Measurements from ENCODE around the gene PACSIN2.
"Not testable (repeated sequence)": the region's sequence is repeated elsewhere in the genome, so short reads cannot be mapped to it uniquely, and the experiment has no call there.

- TF ChIP-seq, protein P1, sequence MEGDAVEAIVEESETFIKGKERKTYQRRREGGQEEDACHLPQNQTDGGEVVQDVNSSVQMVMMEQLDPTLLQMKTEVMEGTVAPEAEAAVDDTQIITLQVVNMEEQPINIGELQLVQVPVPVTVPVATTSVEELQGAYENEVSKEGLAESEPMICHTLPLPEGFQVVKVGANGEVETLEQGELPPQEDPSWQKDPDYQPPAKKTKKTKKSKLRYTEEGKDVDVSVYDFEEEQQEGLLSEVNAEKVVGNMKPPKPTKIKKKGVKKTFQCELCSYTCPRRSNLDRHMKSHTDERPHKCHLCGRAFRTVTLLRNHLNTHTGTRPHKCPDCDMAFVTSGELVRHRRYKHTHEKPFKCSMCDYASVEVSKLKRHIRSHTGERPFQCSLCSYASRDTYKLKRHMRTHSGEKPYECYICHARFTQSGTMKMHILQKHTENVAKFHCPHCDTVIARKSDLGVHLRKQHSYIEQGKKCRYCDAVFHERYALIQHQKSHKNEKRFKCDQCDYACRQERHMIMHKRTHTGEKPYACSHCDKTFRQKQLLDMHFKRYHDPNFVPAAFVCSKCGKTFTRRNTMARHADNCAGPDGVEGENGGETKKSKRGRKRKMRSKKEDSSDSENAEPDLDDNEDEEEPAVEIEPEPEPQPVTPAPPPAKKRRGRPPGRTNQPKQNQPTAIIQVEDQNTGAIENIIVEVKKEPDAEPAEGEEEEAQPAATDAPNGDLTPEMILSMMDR (IDR thresholded peaks at IDR 0.05; ENCODE audit: borderline replicate concordance, extremely low read depth, low read length, poor library complexity, severe bottlenecking) = not testable (repeated sequence)
- not testable (repeated sequence) for TF ChIP-seq EZH2 (IDR thresholded peaks at IDR 0.05; ENCODE audit: borderline replicate concordance, low read depth, low read length, severe bottlenecking)
These were observed 1.2 kb upstream of the PACSIN2 start for GRCh38 chr22:43016150-43016549.
